Lower leg skin (tissue), 3 donors: ENCODE results near the gene NBEA.

ENCODE experiments used
- CTCF ChIP-seq, 3 donors: fragments of 450-650 bp; IDR thresholded peaks; one replicate each; pipeline ENCODE4 v1.5.1; 2016; ENCODE audit warnings: antibody characterized with exemption in 3 of 3, mild to moderate bottlenecking in 3 of 3, moderate library complexity in 2 of 3
- POLR2A ChIP-seq, 2 donors: fragments of 450-650 bp; IDR thresholded peaks; one replicate each; pipeline ENCODE4 v1.6.1; 2016 to 2017; ENCODE audit warnings: antibody characterized with exemption in 2 of 2, mild to moderate bottlenecking in 1 of 2, moderate library complexity in 1 of 2

GRCh38 chr13:35238274-35238673, 296.2 kb downstream of the NBEA start:
- TF ChIP-seq POLR2A (IDR thresholded peaks at IDR 0.05) (no peak), CTCF (IDR thresholded peaks at IDR 0.05) (no peak)
